GM23338 (cell line): ENCODE data around the gene EIF3A. TPM values are rescaled to one million over a fixed set of nuclear protein-coding genes. Genes with fewer than 3 reads are reported as not detected.

Source experiments
- ATAC-seq: fragments of 200-7000 bp; cut with Tn5 transposase; 3 replicates; pipeline ENCODE4 v1.9.1; 2020
- DNase-seq: peaks from one replicate; pipeline ENCODE4 v3.0.0-alpha.2; 2015; ENCODE audit warnings: low spot score
- H2AFZ ChIP-seq: fragments of 200-600 bp; sonication (generic); 2 replicates; pipeline ENCODE4 v1.8.0; 2016; ENCODE audit warnings: antibody characterized with exemption, mild to moderate bottlenecking, moderate library complexity
- H3F3A ChIP-seq: fragments of 200-600 bp; sonication (generic); replicated peaks from 2 replicates; pipeline ENCODE4 v1.8.0; 2017; ENCODE audit warnings: antibody characterized with exemption, mixed run types, low read depth
- H3K27ac ChIP-seq: fragments of 200-600 bp; sonication (generic); 2 replicates; pipeline ENCODE4 v1.6.1; 2016; ENCODE audit warnings: low read depth
- H3K27me3 ChIP-seq: fragments of 200-600 bp; sonication (generic); 2 replicates; pipeline ENCODE4 v1.8.0; 2016; ENCODE audit warnings: mild to moderate bottlenecking, mixed run types, moderate library complexity; ENCODE audit not compliant: insufficient read depth
- H3K36me3 ChIP-seq: fragments of 200-600 bp; sonication (generic); 2 replicates; pipeline ENCODE4 v1.8.0; 2016; ENCODE audit warnings: mild to moderate bottlenecking; ENCODE audit not compliant: insufficient read depth
- H3K4me1 ChIP-seq: fragments of 200-600 bp; sonication (generic); 2 replicates; pipeline ENCODE4 v1.8.0; 2016; ENCODE audit warnings: mild to moderate bottlenecking, moderate library complexity; ENCODE audit not compliant: insufficient read depth
- H3K4me2 ChIP-seq: fragments of 200-600 bp; sonication (generic); 2 replicates; pipeline ENCODE4 v1.7.1; 2017; ENCODE audit warnings: mixed run types
- H3K4me3 ChIP-seq: fragments of 200-600 bp; sonication (generic); 2 replicates; pipeline ENCODE4 v1.6.1; 2016; ENCODE audit warnings: mixed run types
- H3K79me2 ChIP-seq: fragments of 200-600 bp; sonication (generic); replicated peaks from 2 replicates; pipeline ENCODE4 v1.8.0; 2017; ENCODE audit warnings: mild to moderate bottlenecking; ENCODE audit not compliant: insufficient read depth
- H3K9me2 ChIP-seq: fragments of 200-600 bp; sonication (generic); 2 replicates; pipeline ENCODE4 v1.8.0; 2017; ENCODE audit not compliant: insufficient read depth
- H4K20me1 ChIP-seq: fragments of 200-600 bp; sonication (generic); replicated peaks from 2 replicates; pipeline ENCODE4 v1.8.0; 2017; ENCODE audit warnings: mild to moderate bottlenecking; ENCODE audit not compliant: insufficient read depth
- H3K27ac Mint-ChIP-seq: 2 replicates; pipeline ENCODE4 v1.8.0; 2020; ENCODE audit warnings: inconsistent platforms, mild to moderate bottlenecking, moderate library complexity, mixed read lengths
- H3K27me3 Mint-ChIP-seq: 3 replicates; pipeline ENCODE4 v1.8.0; 2022; ENCODE audit warnings: low read depth, mild to moderate bottlenecking, moderate library complexity, mixed read lengths, inconsistent platforms; ENCODE audit not compliant: insufficient read depth, poor library complexity
- H3K36me3 Mint-ChIP-seq: 3 replicates; pipeline ENCODE4 v1.8.0; 2021; ENCODE audit warnings: low read depth, mild to moderate bottlenecking, inconsistent platforms, moderate library complexity, mixed read lengths
- H3K4me1 Mint-ChIP-seq: 3 replicates; pipeline ENCODE4 v1.8.0; 2020; ENCODE audit warnings: mild to moderate bottlenecking, inconsistent platforms, mixed read lengths
- H3K4me3 Mint-ChIP-seq: 3 replicates; pipeline ENCODE4 v1.8.0; 2021; ENCODE audit warnings: moderate library complexity, mild to moderate bottlenecking, inconsistent platforms, mixed read lengths
- H3K9me3 Mint-ChIP-seq: 3 replicates; pipeline ENCODE4 v1.8.0; 2020; ENCODE audit warnings: moderate library complexity, mild to moderate bottlenecking, inconsistent platforms, mixed read lengths
- CREB1 ChIP-seq: fragments of 250-450 bp; sonication (Bioruptor Pico); IDR thresholded peaks from 2 replicates; pipeline ENCODE4 v1.5.0; 2020; ENCODE audit warnings: low read depth, mild to moderate bottlenecking, moderate library complexity
- CTCF ChIP-seq, 2 experiments: fragments of 200-600 bp in 1 of 2; sonication (generic) in 1 of 2; conservative IDR thresholded peaks; 2 replicates each; pipeline versions ENCODE4 v1.5.1 to v1.6.1; 2016 to 2017; ENCODE audit warnings: antibody characterized with exemption in 2 of 2, low read depth in 2 of 2, mild to moderate bottlenecking in 2 of 2, moderate library complexity in 1 of 2
- EZH2 ChIP-seq: fragments of 200-600 bp; sonication (generic); IDR thresholded peaks from one replicate; pipeline ENCODE4 v1.8.0; 2017; ENCODE audit warnings: antibody characterized with exemption, mild to moderate bottlenecking, low read depth; ENCODE audit not compliant: unreplicated experiment
- JUNB ChIP-seq: IDR thresholded peaks from one replicate; pipeline ENCODE4 v1.6.1; 2016; ENCODE audit warnings: antibody characterized with exemption; ENCODE audit not compliant: unreplicated experiment
- NANOG ChIP-seq: IDR thresholded peaks from 2 replicates; pipeline ENCODE4 v1.6.1; 2016; ENCODE audit warnings: antibody characterized with exemption, borderline replicate concordance
- POLR2AphosphoS5 ChIP-seq: IDR thresholded peaks from 2 replicates; pipeline ENCODE4 v1.6.1; 2016; ENCODE audit warnings: antibody characterized with exemption, low read depth
- REST ChIP-seq: IDR thresholded peaks from one replicate; pipeline ENCODE4 v1.6.1; 2018; ENCODE audit warnings: antibody characterized with exemption; ENCODE audit not compliant: unreplicated experiment
- ZNF331 ChIP-seq: fragments of 250-450 bp; sonication (Bioruptor Pico); IDR thresholded peaks from 2 replicates; pipeline ENCODE4 v1.5.0; 2020; ENCODE audit warnings: low read depth, mild to moderate bottlenecking, moderate library complexity
- polyA plus RNA-seq: library from polyadenylated mRNA; unstranded; fragments of >200 nt; fragmentation: Nextera tagmentation; extraction: Ambion mirVana; gene quantifications from 2 replicates; pipeline ENCODE4 v1.2.1, GENCODE V29; 2016
- total RNA-seq: library from RNA; depleted of rRNA; stranded (reverse); fragments of >200 nt; shearing (Covaris generic); gene quantifications from 2 replicates; pipeline ENCODE4 v1.2.3, GENCODE V29; 2014

The EIF3A gene
- total and polyA plus RNA-seq, 2 experiments from 2014 or later: 152 to 170 TPM

- Histone ChIP-seq H3K79me2 (no peaks in the 10 kb centered on the region), H3K9me2 (peaks cover 3% of the 10 kb centered on the region; the same call in 1 of the 2 replicates), H2AFZ (no peak overlapping the region), H3F3A (no peaks in the 10 kb centered on the region), H4K20me1 (no peaks in the 10 kb centered on the region), H3K4me3 (no peak overlapping the region), H3K27ac (no peak overlapping the region), H3K4me1 (peaks cover 6% of the 10 kb centered on the region; the same call in 1 of the 2 replicates), H3K4me2 (no peak overlapping the region), H3K36me3 (no peaks in the 10 kb centered on the region), H3K27me3 (no peaks in the 10 kb centered on the region)
- Mint-ChIP-seq H3K4me1 (peaks cover 7% of the 10 kb centered on the region), H3K27me3 (peaks cover 11% of the 10 kb centered on the region), H3K4me3 (no peak overlapping the region), H3K9me3 (peaks cover 17% of the 10 kb centered on the region; the same call in 2 of the 3 replicates), H3K27ac (no peak overlapping the region), H3K36me3 (peaks cover 11% of the 10 kb centered on the region)
- ATAC-seq: no peak
- DNase-seq: no peak
- no peak for TF ChIP-seq EZH2
- no peak for TF ChIP-seq ZNF331 (CRISPR knock-in tag)
- no peak for TF ChIP-seq NANOG
- no peak for TF ChIP-seq CREB1
- TF ChIP-seq REST: no peak
Measured at GRCh38 chr10:118986815-118987790, 93.5 kb downstream of the EIF3A start.

GRCh38 chr10:118985576-118985975, 95.0 kb downstream of the EIF3A start:
- Mint-ChIP-seq H3K36me3 (peaks cover 11% of the 10 kb centered on the region), H3K4me1 (peaks cover 12% of the 10 kb centered on the region), H3K27me3 (peaks cover 11% of the 10 kb centered on the region), H3K27ac (no peak overlapping the region), H3K4me3 (no peak overlapping the region), H3K9me3 (peaks cover 17% of the 10 kb centered on the region; the same call in 2 of the 3 replicates)
- Histone ChIP-seq H3K36me3 (no peaks in the 10 kb centered on the region), H3K4me2 (no peak overlapping the region), H3K79me2 (no peaks in the 10 kb centered on the region), H3K27ac (no peak overlapping the region), H3K4me1 (peaks cover 6% of the 10 kb centered on the region; the same call in 1 of the 2 replicates), H3K4me3 (no peak overlapping the region), H2AFZ (no peak overlapping the region), H3K27me3 (no peaks in the 10 kb centered on the region), H3F3A (no peaks in the 10 kb centered on the region), H4K20me1 (no peaks in the 10 kb centered on the region), H3K9me2 (peaks cover 3% of the 10 kb centered on the region; the same call in 1 of the 2 replicates)
- no peak for DNase-seq
- ATAC-seq: no peak
- TF ChIP-seq CTCF (conservative IDR thresholded peaks at IDR 0.05; ENCODE audit: low read depth in 2 of 2) (no peak), REST (no peak), JUNB (no peak), POLR2AphosphoS5 (no peak), NANOG (no peak), EZH2 (no peak)
